Measurements from ENCODE around the gene CHMP4B.

CHMP4B gene

GRCh38 chr20:33810885-33811775, at the start of gene CHMP4B:
Gene CHMP4B (plus strand): TSS chr20:33811348. CDS start chr20:33811469, 121 bp downstream.
- in situ Hi-C loops (cut with MboI; ENCODE audit: low sequenced_read_pairs), result no loop called here

DNA sequence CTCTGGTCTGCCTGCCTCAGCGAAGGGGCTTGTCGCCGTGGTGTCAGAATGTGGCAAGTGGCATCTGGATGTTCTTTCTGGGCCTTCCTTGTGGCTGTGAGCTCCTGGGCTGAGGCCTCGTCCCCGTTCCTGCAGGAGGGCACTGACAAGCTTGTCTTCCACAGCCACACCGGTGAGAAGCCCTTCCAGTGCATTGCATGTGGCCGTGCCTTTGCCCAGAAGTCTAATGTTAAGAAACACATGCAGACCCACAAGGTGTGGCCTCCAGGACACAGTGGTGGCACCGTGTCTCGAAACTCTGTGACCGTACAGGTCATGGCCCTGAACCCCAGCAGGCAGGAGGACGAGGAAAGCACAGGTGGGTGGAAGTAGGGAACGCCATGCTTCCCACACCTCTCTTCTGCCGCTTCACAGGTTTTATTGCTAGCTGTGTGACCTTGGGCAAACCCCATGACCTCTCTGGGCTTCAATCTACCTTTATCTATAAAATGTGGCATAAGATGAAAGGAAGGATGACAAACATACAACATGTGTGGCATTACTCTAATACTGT, 49.4 kb upstream of the CHMP4B start:
- in situ Hi-C loops (cut with MboI; ENCODE audit: low sequenced_read_pairs), result no loop called here

- in situ Hi-C loops (cut with MboI; ENCODE audit: low sequenced_read_pairs), result no loop called here
Measured at GRCh38 chr20:33765099-33765498, 46.0 kb upstream of the CHMP4B start.

- in situ Hi-C loops (cut with MboI; ENCODE audit: low sequenced_read_pairs), result no loop called here
Measured at GRCh38 chr20:33765592-33765991, 45.6 kb upstream of the CHMP4B start.

- in situ Hi-C loops (cut with MboI; ENCODE audit: low sequenced_read_pairs), result no loop called here
Measured at GRCh38 chr20:33766686-33767085, 44.5 kb upstream of the CHMP4B start.

DNA sequence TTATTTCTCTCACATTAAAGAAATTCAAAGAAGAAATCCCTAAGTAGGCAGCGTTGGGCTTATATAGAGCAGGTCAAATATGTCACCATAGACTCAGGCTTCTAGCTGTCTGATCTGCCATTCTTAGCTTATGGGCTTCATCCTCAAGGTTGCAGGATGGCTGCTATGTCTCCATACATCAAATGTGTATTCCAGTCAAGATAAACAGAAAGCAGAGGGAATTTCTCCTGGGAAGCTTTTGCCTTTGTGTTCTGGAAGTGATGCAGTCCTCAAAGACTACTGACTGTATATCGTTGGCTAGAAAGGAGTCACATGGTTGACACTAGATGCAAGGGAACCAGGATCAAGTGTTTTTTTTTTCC, 43.4 kb upstream of the CHMP4B start:
- in situ Hi-C loops (cut with MboI; ENCODE audit: low sequenced_read_pairs), result no loop called here

DNA sequence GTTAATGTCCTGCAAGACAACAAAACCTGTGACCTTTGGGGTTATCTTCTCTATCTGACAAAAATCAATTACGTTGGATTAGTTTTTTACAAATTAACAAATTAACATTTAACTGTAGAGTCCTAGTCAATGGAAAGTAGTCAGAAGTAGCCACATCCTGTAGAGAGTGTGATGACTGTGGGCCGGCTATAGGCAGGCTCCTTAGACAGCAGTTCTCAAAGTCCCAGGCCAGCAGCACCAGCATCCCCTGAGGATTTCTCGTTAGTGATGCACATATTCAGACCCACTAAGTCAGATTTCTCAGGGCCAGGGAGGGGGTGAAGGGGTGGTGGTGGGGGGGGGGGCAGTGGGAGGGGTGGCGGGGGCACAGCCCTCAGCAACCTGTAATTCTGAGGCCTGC, 42.1 kb upstream of the CHMP4B start:
- in situ Hi-C loops (cut with MboI; ENCODE audit: low sequenced_read_pairs), result no loop called here

- in situ Hi-C loops (cut with MboI; ENCODE audit: low sequenced_read_pairs), result no loop called here
Measured at GRCh38 chr20:33770005-33770404, 41.1 kb upstream of the CHMP4B start.

GRCh38 chr20:33771938-33772337, 39.2 kb upstream of the CHMP4B start:
- in situ Hi-C loops (cut with MboI; ENCODE audit: low sequenced_read_pairs), result no loop called here

DNA sequence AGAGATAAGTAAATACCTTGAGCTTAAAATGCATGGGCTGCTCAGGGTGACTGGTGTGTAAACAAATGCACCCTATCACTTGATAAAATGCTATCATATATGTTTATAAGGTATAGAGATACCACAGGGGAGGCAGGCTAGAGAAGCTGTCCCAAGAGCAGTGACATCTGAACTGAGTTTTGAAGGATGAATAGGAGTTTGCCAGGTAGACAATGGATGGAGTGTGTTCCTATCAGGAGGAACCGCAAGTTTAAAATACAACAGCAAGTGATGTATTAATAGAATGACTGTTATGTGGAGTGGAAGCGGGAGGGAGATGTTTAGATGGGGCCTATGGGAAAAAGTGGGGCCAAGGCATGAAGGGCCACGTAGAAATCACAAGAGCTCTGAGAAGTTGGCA, 38.7 kb upstream of the CHMP4B start:
- in situ Hi-C loops (cut with MboI; ENCODE audit: low sequenced_read_pairs), result no loop called here

- in situ Hi-C loops (cut with MboI; ENCODE audit: low sequenced_read_pairs), result no loop called here
Measured at GRCh38 chr20:33773412-33774089, 37.6 kb upstream of the CHMP4B start.

DNA sequence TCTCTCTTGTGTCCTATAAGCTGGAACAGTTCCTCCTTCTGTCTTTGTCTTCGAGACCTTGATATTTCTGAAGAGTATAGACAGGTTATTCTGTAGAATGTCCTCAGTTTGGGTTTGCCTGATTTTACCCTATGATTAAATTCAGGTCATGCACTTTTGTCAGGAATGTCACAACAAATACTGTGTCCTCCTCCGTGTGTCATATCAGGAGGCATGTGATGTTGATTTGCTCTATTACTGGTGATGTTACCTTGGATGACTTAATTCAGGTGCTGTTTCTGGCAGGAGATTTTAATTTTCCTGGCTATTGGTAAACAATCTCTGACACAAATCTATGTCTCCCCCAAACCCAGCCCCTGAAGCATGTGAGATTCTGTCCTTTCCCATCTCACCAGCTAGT, 33.3 kb upstream of the CHMP4B start:
- in situ Hi-C loops (cut with MboI; ENCODE audit: low sequenced_read_pairs), result no loop called here

GRCh38 chr20:33781133-33781532, 30.0 kb upstream of the CHMP4B start:
- in situ Hi-C loops (cut with MboI; ENCODE audit: low sequenced_read_pairs), result no loop called here

DNA sequence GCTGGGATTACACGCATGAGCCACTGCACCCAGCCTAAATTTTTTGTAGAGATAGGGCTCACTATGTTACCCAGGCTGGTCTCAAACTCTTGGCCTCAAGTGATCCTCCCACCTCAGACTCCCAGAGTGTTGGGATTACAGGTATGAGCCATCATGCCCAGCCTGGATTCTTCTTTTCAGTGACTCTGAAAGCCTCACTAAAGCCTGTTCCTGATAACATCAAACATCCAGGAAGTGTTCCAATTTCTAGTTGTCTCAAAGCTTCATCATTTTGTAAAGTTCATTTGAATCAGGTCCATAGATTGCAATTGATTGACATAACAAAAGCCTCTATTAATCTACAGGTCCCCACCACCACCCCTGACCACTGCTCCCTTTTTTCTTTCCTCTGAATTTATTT, 29.2 kb upstream of the CHMP4B start:
- in situ Hi-C loops (cut with MboI; ENCODE audit: low sequenced_read_pairs), result no loop called here

GRCh38 chr20:33783256-33783655, 27.9 kb upstream of the CHMP4B start:
- in situ Hi-C loops (cut with MboI; ENCODE audit: low sequenced_read_pairs), result no loop called here

GRCh38 chr20:33783818-33784217, 27.3 kb upstream of the CHMP4B start:
- in situ Hi-C loops (cut with MboI; ENCODE audit: low sequenced_read_pairs), result no loop called here

GRCh38 chr20:33784225-33784624, 26.9 kb upstream of the CHMP4B start:
- in situ Hi-C loops (cut with MboI; ENCODE audit: low sequenced_read_pairs), result no loop called here

DNA sequence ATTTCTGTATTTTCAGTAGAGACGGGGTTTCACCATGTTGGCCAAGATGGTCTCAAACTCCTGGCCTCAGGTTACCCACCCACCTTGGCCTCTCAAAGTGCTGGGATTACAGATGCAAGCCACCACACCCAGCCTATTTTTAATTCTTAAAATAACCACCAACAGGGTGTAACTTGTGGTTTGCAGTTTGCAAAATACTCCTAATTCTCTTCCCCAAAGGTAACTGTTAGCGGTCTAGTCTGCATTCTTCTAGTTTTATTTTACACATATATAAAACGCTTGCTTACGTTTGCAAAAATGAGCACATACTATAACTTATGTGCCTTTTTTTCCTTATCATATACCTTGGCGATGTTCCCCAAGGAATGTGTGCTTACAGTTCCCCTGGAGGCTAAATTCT, 25.6 kb upstream of the CHMP4B start:
- in situ Hi-C loops (cut with MboI; ENCODE audit: low sequenced_read_pairs), result no loop called here

GRCh38 chr20:33787253-33787891, 23.8 kb upstream of the CHMP4B start:
- in situ Hi-C loops (cut with MboI; ENCODE audit: low sequenced_read_pairs), result no loop called here

DNA sequence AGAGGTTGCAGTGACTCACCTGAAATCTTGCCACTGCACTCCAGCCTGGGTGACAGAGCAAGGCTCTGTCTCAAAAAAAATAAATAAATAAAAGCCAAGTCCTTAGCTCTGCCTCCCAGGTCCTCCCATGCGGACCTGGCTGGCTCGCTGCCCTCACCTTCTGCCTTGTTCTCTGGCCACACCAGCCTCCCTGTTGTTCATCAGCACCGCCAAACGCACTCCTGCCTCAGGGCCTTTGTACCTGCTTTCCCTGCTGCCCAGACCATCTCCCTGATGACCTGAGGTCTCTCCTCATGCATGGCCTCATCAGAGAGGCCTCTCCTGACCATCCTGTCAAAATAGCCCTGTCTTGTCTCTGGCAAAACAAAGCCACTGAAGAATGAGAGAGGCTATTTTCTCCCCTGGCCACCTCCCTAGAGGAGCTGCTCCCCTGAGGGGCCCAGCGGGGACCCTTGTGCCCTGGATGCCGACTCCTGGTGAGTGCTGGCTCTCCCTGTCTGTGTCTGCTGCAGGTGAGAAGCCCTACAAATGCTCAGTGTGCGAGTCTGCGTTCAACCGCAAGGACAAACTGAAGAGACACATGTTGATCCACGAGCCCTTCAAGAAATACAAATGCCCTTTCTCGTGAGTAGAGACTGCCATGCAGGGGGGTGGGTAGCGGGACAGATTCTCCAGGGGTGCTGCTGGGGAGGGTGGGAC, 22.6 kb upstream of the CHMP4B start:
- in situ Hi-C loops (cut with MboI; ENCODE audit: low sequenced_read_pairs), result no loop called here

Measured in hTERT RPE-1 (cell line).